Muscle of leg (tissue), 11 donors: ENCODE measurements around the gene GLRX2. TPM values are rescaled to one million over a fixed set of nuclear protein-coding genes. Genes with fewer than 3 reads are reported as not detected.
A peak's percentile ranks its signal among the peaks of the same experiment; 100 is the strongest.
"Not testable (repeated sequence)": the region's sequence is repeated elsewhere in the genome, so short reads cannot be mapped to it uniquely, and the experiment has no call there.

Experiments used
- DNase-seq: peaks from one replicate; pipeline ENCODE4 v3.0.0; 2013
- H3K27ac ChIP-seq: one replicate; pipeline ENCODE4 v1.5.1; 2013; ENCODE audit warnings: mild to moderate bottlenecking, low read length, control low read depth
- H3K27me3 ChIP-seq: one replicate; pipeline ENCODE4 v1.6.1; 2013; ENCODE audit warnings: low read length; ENCODE audit not compliant: control insufficient read depth, insufficient read depth
- H3K36me3 ChIP-seq: one replicate; pipeline ENCODE4 v1.6.1; 2013; ENCODE audit warnings: low read length; ENCODE audit not compliant: control insufficient read depth, insufficient read depth
- H3K4me1 ChIP-seq: one replicate; pipeline ENCODE4 v1.6.1; 2013; ENCODE audit warnings: low read length; ENCODE audit not compliant: control insufficient read depth, insufficient read depth
- H3K4me3 ChIP-seq: one replicate; pipeline ENCODE4 v1.5.1; 2013; ENCODE audit warnings: low read length, control low read depth
- H3K9me3 ChIP-seq: replicated peaks from 2 replicates; pipeline ENCODE4 v1.6.1; 2013; ENCODE audit warnings: low read depth, low read length; ENCODE audit not compliant: control insufficient read depth
- WGBS: methylation state at CpG from one replicate; pipeline ENCODE4 v1.1.5; 2013; ENCODE audit warnings: missing lambda C conversion rate; ENCODE audit not compliant: insufficient coverage; 5-methylcytosine and 5-hydroxymethylcytosine counted together
- polyA plus RNA-seq, 8 donors: library from polyadenylated mRNA; unstranded; fragments of 120-200 nt; gene quantifications; one replicate each; pipeline versions ENCODE4 v1.2.1 to v1.2.3, GENCODE V29; 2013; ENCODE audit warnings: inconsistent platforms in 1 of 8, low replicate concordance in 1 of 8; ENCODE audit not compliant: insufficient read length in 8 of 8, insufficient read depth in 1 of 8
- total RNA-seq: library from RNA; stranded (reverse); fragments of 120-200 nt; gene quantifications from one replicate; pipeline ENCODE4 v1.2.4, GENCODE V29; 2013

The GLRX2 gene
- total and polyA plus RNA-seq, 9 donors = 11.8 to 18.4 (median 14.1) TPM

GRCh38 chr1:193058529-193059281 lies 46.5 kb downstream of the GLRX2 start:
- Histone ChIP-seq H3K27ac (peak overlapping the region; percentile 98), H3K27me3 (no peaks in the 10 kb centered on the region), H3K9me3 (no peaks in the 10 kb centered on the region), H3K4me3 (peak overlapping the region; percentile 78), H3K36me3 (no peaks in the 10 kb centered on the region), H3K4me1 (peaks cover 8% of the 10 kb centered on the region)
- peak; percentile 71 for DNase-seq
- under 1% methylated on average over 35 of the region's 37 CpGs for WGBS

- peaks cover 6% of the 10 kb centered on the region for H3K4me1 ChIP-seq
These were observed 51.0 kb downstream of the GLRX2 start for GRCh38 chr1:193054169-193054675.

GRCh38 chr1:193048913-193049312 lies 56.3 kb downstream of the GLRX2 start:
- H3K27me3 ChIP-seq, H3K4me1 ChIP-seq, H3K9me3 ChIP-seq, H3K27ac ChIP-seq, H3K4me3 ChIP-seq, DNase-seq: not testable (repeated sequence)
- peaks cover 21% of the 10 kb centered on the region for H3K36me3 ChIP-seq
- no CpG with 5 or more reads among the region's 5 CpGs for WGBS

More at GRCh38 chr1:193054169-193054675, 51.0 kb downstream of the GLRX2 start:
- no peak overlapping the region for H3K27ac ChIP-seq
- H3K27me3 ChIP-seq = no peaks in the 10 kb centered on the region
- DNase-seq = no peak
- no peaks in the 10 kb centered on the region for H3K9me3 ChIP-seq
- no peak overlapping the region for H3K4me3 ChIP-seq
- 70% methylated on average over 2 of the region's 4 CpGs for WGBS
- H3K36me3 ChIP-seq = peaks cover 6% of the 10 kb centered on the region

Other genes starting within 250 kb of the GLRX2 start
- 24.1 TPM for gene UCHL5, start 46.1 kb downstream of the GLRX2 start, total RNA-seq
- gene UCHL5, start 46.1 kb downstream of the GLRX2 start, polyA plus RNA-seq = 10 to 100 TPM; 24.0 to 40.9 (median 38.2) TPM
- gene RO60, start 45.8 kb downstream of the GLRX2 start, total RNA-seq = 67.3 TPM
- 10 to 100 TPM; 15.1 to 31.4 (median 25.0) TPM for gene RO60, start 45.8 kb downstream of the GLRX2 start, polyA plus RNA-seq
- 13.8 TPM for gene CDC73, start 16.6 kb upstream of the GLRX2 start, total RNA-seq
- 10 to 100 TPM; 19.0 to 30.2 (median 26.4) TPM for gene CDC73, start 16.6 kb upstream of the GLRX2 start, polyA plus RNA-seq
- gene B3GALT2, start 81.2 kb upstream of the GLRX2 start, total RNA-seq = 10.9 TPM
- gene B3GALT2, start 81.2 kb upstream of the GLRX2 start, polyA plus RNA-seq = 10 to 100 TPM in 7 of 8 donors, 1 to 10 TPM in 1; 8.3 to 16.7 (median 15.4) TPM